GM04503 (cell line): Measurements from ENCODE around the gene LRRN4CL.
"Not testable (repeated sequence)": the region's sequence is repeated elsewhere in the genome, so short reads cannot be mapped to it uniquely, and the experiment has no call there.

Source experiments
- DNase-seq: peaks from one replicate; pipeline ENCODE4 v3.0.0-alpha.2; 2012; ENCODE audit warnings: low read depth

The LRRN4CL gene

DNA sequence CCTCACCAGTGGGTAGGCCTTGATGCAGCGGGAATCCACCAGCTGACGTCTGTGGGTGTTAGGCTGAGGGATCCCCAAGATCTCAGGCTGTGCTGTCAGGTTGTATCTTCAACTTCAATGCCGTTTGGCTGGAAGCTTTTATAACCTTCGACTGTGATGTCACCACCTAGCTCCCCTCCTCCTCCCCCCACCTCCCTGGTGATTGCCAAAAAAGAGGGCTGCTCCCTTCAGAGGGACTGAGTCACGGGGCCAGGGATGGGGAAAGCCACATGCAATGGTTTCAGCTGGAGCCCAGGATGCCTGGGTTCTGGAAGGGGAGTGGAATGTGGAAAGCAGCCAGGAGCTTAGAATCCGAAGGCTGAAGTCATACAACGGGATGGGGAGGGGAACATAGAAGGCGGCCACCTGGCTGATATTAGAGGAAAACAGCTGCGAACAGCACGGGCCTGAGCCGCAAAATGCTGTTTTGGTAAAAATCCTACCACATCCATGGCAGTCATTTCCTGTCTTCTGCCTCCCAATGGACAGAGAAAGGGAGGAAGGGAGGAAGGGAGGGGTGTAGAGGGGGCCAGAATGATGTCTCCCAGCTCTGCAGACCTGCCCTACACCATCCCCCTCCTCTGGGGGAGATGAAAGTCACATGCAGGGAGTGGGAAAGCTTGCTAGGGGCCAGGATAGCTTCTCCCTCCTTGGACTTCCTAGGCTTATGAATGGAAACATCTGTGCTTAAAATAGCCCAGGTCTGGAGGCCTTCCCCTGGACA lies at the start of gene LRRN4CL:
TSS of gene LRRN4CL (minus strand) at position 110 of the 763 bp plus-strand sequence. CDS start 1,022 bp downstream, outside the sequence.
- DNase-seq = peak; percentile 94

DNA sequence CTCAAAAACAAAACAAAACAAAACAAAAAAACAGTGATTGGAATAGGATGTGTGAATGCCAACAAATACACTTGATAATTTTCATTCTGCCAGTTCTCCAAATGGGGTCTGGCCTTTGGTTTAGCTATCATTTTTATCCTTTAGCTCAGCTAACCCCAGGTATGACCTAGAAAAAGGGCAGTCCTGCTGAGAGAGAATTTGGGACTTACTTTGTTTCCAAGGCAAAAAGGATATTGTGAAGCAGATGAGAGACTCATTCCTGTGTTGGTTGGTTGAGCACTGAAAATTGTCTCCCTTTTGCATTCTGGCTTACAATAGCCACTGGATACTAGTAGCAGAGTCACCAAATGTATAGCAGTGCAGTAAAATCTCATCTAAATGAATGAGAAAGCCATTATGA lies 47.9 kb upstream of the LRRN4CL start:
- DNase-seq = no peak

DNA sequence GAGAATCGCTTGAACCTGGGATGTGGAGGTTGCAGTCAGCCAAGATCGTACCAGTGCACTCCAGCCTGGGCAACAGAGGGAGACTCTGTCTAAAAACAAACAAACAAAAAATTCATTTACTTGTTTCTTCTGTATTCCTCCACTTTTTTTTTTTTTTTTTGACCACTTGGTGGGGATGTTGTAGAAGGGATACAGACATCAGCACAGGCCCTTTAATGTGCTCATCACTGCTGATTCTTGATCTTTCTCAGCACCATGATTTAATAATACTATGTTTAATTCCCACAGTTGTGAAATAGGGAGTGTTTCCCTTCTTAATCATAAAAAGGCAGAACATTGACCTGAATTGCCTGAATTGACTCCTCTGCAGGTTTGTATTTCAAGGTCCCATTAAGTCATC lies 43.5 kb upstream of the LRRN4CL start:
- DNase-seq = no peak

GRCh38 chr11:62730076-62730475 lies 40.7 kb upstream of the LRRN4CL start:
- DNase-seq = not testable (repeated sequence)

DNA sequence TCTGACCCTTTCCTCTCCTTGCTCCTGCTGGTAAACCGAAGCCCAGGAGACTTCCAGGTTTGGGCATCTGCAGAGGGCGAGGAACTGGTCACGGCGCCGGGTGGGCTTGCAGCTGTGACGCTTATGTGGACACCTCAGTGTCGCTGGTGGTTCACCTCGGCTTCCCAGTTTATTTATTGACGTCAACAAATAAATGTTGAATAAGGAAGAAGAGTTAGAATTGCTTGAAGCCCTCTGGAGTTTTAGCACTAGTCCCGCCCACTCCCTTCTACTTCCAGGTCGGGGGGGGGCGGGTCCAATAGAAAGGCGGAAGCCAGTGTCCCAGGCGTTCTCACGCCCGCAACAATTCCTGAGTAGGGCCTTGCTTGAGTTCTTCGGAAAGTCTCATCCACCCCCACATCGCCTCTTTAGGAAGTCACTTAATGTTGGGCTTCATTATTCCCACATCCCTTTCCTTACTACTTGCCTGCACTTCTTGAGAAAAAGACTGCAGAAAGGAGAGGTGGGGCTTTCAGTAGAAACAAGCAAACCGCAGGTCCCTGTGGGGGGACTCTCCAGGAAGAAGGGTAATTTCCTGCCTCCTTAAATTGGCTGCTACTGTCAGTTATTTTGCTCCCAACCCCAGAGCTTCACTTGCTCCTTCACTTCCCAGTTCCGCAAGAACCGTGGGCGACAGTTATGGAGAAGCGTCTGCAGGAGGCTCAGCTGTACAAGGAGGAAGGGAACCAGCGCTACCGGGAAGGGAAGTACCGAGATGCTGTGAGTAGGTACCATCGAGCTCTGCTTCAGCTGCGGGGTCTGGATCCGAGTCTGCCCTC lies 39.0 kb upstream of the LRRN4CL start, which contains the start of gene TTC9C:
TSS of gene TTC9C (plus strand) at position 316 of the 818 bp plus-strand sequence. CDS start at position 679, 363 bp downstream.
- peak; percentile 50 for DNase-seq

GRCh38 chr11:62727872-62728170 lies 38.5 kb upstream of the LRRN4CL start:
- peak; percentile 91 for DNase-seq

- DNase-seq = peak; percentile 90
Measured at GRCh38 chr11:62727165-62727871, 38.0 kb upstream of the LRRN4CL start, which contains the start of gene HNRNPUL2. Gene HNRNPUL2 (minus strand): TSS chr11:62727457. CDS start chr11:62727156, 301 bp downstream.

- no peak for DNase-seq
Measured at GRCh38 chr11:62726915-62727164, 37.5 kb upstream of the LRRN4CL start.

DNA sequence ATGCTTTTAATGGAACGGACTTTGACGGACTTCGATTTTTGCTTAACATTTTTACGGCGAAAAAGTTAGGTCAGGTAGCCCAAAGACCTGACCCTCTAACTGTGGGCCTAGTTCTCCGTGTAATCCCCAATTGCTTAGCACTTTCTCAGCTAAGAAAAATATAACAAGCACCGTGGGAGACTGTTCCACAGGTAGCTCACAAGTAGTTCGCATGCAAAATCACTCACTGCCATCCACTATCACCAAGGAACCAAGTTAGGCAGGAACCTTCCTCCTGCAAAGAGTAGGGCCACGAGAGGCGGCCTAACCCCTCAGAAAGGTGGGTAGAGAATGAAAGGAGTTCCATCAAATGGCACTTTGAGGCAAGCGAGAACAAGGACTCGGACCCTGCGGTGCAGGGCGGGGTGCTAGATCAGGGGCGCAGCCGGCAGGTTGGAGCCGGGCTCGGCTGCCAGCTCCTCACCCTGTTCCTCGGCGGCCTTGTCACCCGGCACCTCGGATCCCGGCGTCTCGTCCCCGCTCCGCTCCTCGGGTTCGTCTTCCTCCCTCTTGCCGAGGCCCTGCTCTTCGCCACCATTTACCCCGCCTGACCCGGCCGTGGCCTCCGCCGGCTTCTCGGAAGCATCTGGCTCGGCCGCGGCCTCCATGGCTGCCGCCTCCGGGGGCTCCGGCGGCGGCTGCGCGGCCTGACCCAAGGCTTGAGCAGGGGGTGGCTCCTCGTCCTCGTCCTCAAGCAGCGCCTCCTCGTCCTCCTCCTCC lies 37.0 kb upstream of the LRRN4CL start:
- DNase-seq = no peak

DNA sequence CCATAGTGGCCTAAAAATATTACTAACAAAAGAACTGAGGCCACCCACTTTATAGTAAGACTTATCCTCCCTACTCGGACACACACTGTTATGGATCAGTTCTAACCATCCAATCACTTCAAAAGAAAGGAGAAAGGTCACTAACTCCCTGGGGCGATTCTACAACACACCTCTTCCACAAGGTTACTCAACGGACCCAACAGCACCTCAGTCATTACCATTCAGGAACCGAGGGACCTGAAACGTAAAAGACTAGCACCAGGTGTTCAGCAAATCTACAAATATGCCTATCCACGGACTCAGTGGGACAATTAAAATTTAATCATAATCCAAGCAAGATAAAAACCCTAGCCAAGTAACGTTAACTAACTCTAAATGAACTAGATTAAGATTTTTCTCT lies 36.3 kb upstream of the LRRN4CL start:
- DNase-seq = no peak

GRCh38 chr11:62724171-62724570 lies 34.8 kb upstream of the LRRN4CL start:
- no peak for DNase-seq

DNA sequence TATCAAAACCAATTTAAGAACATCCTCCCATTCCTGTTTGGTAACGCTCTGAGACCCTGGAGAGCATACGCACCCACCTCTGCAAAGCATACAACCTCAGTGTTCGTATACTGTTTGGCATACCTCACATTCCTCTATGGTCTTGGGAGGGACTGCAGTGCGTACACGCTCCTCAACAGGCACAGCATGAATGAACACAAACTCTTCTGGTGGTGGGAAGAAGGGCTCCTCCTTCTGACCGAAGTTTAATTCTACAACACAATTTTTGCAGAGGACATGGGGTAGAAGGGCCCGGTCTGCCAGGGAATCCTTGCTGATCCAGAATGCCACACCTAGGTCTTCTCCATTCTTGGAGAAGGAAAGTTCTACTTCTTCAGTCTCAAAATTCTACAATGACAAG lies 32.7 kb upstream of the LRRN4CL start:
- no peak for DNase-seq

DNA sequence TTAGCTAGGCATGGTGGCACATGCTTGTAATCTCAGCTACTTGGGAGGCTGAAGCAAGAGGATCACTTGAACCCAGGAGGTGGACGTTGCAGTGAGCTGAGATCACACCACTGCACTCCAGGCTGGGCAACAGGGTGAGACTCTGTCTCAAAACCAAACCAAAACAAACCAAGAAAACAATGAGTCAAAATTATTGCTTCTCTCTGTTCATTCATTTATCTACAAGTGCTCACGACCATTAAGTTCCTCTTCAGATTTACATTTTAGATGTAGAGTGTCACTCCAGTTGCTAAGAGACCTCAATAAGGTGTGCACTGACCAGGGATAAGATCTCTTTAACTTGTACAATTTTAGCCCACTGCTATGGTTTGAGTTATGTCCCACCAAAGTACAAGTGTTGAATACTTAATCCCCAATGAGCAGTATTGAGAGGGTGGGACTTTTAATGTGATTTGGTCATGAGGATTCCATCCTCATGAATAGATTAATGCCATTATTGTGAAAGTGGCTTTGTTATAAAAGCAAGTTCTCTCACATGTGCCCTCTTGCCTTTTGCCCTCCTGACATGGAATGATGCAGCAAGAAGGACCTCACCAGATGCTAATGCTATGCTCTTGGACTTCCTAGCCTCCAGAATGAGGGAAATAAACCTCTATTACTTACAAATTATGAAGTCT lies 30.1 kb upstream of the LRRN4CL start:
- DNase-seq = no peak

DNA sequence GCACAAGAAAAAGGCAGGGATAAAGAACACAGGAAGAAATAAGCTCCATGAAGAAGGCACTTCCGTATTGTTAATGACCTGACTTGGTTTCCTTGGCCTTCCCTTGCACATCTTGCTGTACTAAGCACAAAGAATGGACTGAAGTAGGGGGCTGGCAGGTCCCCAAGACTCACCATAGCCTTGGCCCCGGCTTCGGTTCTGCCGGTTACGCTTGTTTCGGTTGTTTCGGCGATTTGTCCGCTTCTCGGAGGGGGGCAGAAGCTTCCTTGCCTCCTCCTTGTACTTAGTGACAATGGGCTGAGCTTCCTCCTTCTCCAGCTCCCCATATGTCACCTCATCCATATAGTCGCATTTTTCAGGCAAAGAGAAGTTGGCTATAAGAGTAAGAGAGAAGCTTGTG lies 27.5 kb upstream of the LRRN4CL start:
- DNase-seq = no peak

GRCh38 chr11:62716206-62716605 lies 26.9 kb upstream of the LRRN4CL start:
- DNase-seq = no peak

- no peak for DNase-seq
Measured at GRCh38 chr11:62715150-62716130, 26.1 kb upstream of the LRRN4CL start.

- no peak for DNase-seq
Measured at GRCh38 chr11:62713343-62713742, 24.0 kb upstream of the LRRN4CL start.

DNA sequence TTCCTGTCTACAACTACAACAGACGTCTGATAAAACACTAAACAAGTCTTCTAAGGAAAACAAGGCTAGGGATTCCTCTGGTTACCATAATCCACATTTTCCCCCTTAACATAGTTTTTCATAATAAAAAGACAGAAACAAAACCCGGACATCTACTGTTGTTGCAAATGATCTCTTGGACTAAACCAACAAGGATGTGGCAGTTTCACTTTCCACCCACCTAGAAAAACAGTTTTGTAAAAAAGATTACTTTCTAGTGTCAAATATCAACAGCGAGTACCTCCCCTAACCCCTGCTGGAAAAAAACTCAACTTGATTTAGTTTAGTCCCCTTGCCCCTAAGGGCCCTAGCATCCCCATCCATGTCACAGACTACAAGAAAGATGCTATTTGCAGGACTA lies 23.5 kb upstream of the LRRN4CL start:
- no peak for DNase-seq

DNA sequence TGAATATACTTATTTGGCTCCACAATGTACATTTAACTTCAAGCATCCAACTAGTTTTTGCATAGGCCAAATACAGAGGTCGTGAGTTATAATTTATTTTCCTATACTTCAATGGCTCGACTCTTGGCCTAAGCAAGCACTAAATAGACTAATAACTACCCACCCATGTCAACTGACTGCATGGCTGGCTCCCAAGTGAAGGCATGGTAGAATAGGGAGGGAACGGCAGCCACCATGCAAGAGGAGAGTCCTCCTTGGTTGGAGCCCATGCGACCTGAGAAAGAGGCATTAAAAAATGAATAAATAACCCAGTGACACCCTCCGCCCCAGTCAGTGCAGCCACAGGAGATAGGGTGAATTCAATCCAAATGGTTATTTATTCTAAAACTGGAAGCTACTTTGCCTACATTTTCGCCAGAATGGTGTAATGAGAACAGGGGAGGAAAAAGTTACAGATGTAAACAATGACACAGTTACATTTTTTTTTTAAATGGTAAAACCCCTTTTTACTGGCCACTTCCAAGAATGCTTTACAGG lies 23.0 kb upstream of the LRRN4CL start:
- no peak for DNase-seq

GRCh38 chr11:62710001-62710345 lies 20.6 kb upstream of the LRRN4CL start:
- no peak for DNase-seq
